Activated B cell treated with CpG ODN at 0.5 μM for 24 hours (primary cell): ENCODE data around the gene CHI3L1. TPM values are rescaled to one million over a fixed set of nuclear protein-coding genes. Genes with fewer than 3 reads are reported as not detected.

Source experiments
- ATAC-seq: fragments of 200-7000 bp; cut with Tn5 transposase; one replicate; pipeline ENCODE4 v1.10.0; 2021; ENCODE audit warnings: low read depth, mild to moderate bottlenecking, moderate library complexity
- CTCF ChIA-PET: fragments of 350-600 bp; sonication (Branson Sonifier 250); formaldehyde crosslinking; loops from one replicate; lab custom pipeline; 2021; ENCODE audit warnings: antibody characterized with exemption; lab: Charles Lee
- POLR2A ChIA-PET: fragments of 350-600 bp; sonication (Branson Sonifier 250); formaldehyde crosslinking; loops from one replicate; lab custom pipeline; 2021; ENCODE audit warnings: antibody characterized with exemption; lab: Charles Lee
- DNase-seq: peaks from one replicate; pipeline ENCODE4 v3.0.0; 2022
- H3K27ac Mint-ChIP-seq: one replicate; pipeline ENCODE4 v1.8.0; 2020; ENCODE audit warnings: mixed read lengths
- H3K27me3 Mint-ChIP-seq: one replicate; pipeline ENCODE4 v1.8.0; 2021; ENCODE audit warnings: mixed read lengths
- H3K36me3 Mint-ChIP-seq: one replicate; pipeline ENCODE4 v1.8.0; 2021; ENCODE audit warnings: low read depth, mixed read lengths
- H3K4me1 Mint-ChIP-seq: one replicate; pipeline ENCODE4 v1.8.0; 2021; ENCODE audit warnings: mixed read lengths
- H3K4me3 Mint-ChIP-seq: one replicate; pipeline ENCODE4 v1.8.0; 2020; ENCODE audit warnings: mild to moderate bottlenecking, mixed read lengths
- H3K9me3 Mint-ChIP-seq: one replicate; pipeline ENCODE4 v1.8.0; 2020; ENCODE audit warnings: mixed read lengths
- CTCF ChIP-seq: fragments of 200-600 bp; IDR thresholded peaks from one replicate; pipeline ENCODE4 v1.8.0; 2022; ENCODE audit warnings: antibody characterized with exemption, mild to moderate bottlenecking
- intact Hi-C: fragments of 100-400 bp; cut with micrococcal nuclease; formaldehyde crosslinking; loops from one replicate; pipeline ENCODE4 v1.15.1; 2024
- total RNA-seq: library from RNA; stranded (reverse); gene quantifications from 2 replicates; pipeline ENCODE4 v1.2.3, GENCODE V29; 2022

CHI3L1 gene
- total RNA-seq, 1 donor from 2014 or later, result 0.38 TPM

- ATAC-seq (no peak), DNase-seq (no peak)
- ChIA-PET CTCF (no interaction called here), POLR2A (no interaction called here)
- H3K4me3 Mint-ChIP-seq, result no peak overlapping the region
- H3K4me1 Mint-ChIP-seq, result no peaks in the 10 kb centered on the region
- H3K9me3 Mint-ChIP-seq, result no peaks in the 10 kb centered on the region
- H3K36me3 Mint-ChIP-seq, result no peaks in the 10 kb centered on the region
- intact Hi-C loops, result no loop called here
- no peak for TF ChIP-seq CTCF
- no peak overlapping the region for H3K27ac Mint-ChIP-seq
- H3K27me3 Mint-ChIP-seq, result peaks cover 26% of the 10 kb centered on the region
These were observed 19.7 kb upstream of the CHI3L1 start for GRCh38 chr1:203206129-203206687.

- DNase-seq (no peak), ATAC-seq (no peak)
- Mint-ChIP-seq H3K9me3 (no peaks in the 10 kb centered on the region), H3K27me3 (peaks cover 34% of the 10 kb centered on the region), H3K4me3 (no peak overlapping the region), H3K4me1 (no peaks in the 10 kb centered on the region), H3K27ac (no peak overlapping the region), H3K36me3 (no peaks in the 10 kb centered on the region)
- intact Hi-C loops, result no loop called here
- TF ChIP-seq CTCF, result no peak
- CTCF ChIA-PET, result no interaction called here
- POLR2A ChIA-PET, result no interaction called here
These were observed 18.3 kb upstream of the CHI3L1 start for GRCh38 chr1:203204756-203205155.

- CTCF ChIA-PET, result no interaction called here
- Mint-ChIP-seq H3K36me3 (no peaks in the 10 kb centered on the region), H3K4me1 (no peaks in the 10 kb centered on the region), H3K9me3 (no peaks in the 10 kb centered on the region), H3K27ac (no peak overlapping the region), H3K27me3 (peaks cover 32% of the 10 kb centered on the region), H3K4me3 (no peak overlapping the region)
- no peak for TF ChIP-seq CTCF
- ATAC-seq (no peak), DNase-seq (no peak)
- intact Hi-C loops, result no loop called here
- POLR2A ChIA-PET, result no interaction called here
These were observed 16.1 kb upstream of the CHI3L1 start for GRCh38 chr1:203202431-203203245.

- no peak for TF ChIP-seq CTCF
- H3K27ac Mint-ChIP-seq, result no peak overlapping the region
- POLR2A ChIA-PET, result no interaction called here
- ATAC-seq (no peak), DNase-seq (no peak)
- peaks cover 30% of the 10 kb centered on the region for H3K27me3 Mint-ChIP-seq
- CTCF ChIA-PET, result no interaction called here
- H3K4me1 Mint-ChIP-seq, result no peaks in the 10 kb centered on the region
- no peaks in the 10 kb centered on the region for H3K9me3 Mint-ChIP-seq
- H3K36me3 Mint-ChIP-seq, result no peaks in the 10 kb centered on the region
- intact Hi-C loops, result no loop called here
- no peak overlapping the region for H3K4me3 Mint-ChIP-seq
These were observed 15.2 kb upstream of the CHI3L1 start for GRCh38 chr1:203201516-203202205.

- no peaks in the 10 kb centered on the region for H3K4me1 Mint-ChIP-seq
- TF ChIP-seq CTCF, result no peak
- peaks cover 30% of the 10 kb centered on the region for H3K27me3 Mint-ChIP-seq
- POLR2A ChIA-PET, result no interaction called here
- DNase-seq (no peak), ATAC-seq (no peak)
- intact Hi-C loops, result no loop called here
- H3K36me3 Mint-ChIP-seq, result no peaks in the 10 kb centered on the region
- H3K27ac Mint-ChIP-seq, result no peak overlapping the region
- no peak overlapping the region for H3K4me3 Mint-ChIP-seq
- CTCF ChIA-PET, result no interaction called here
- no peaks in the 10 kb centered on the region for H3K9me3 Mint-ChIP-seq
These were observed 14.4 kb upstream of the CHI3L1 start for GRCh38 chr1:203200916-203201315.
